GM21717 (cell line): ENCODE data around the gene HOXC10.

Source experiments
- ATAC-seq: cut with Tn5 transposase; IDR thresholded peaks from one replicate; pipeline ENCODE4 v1.9.1; 2021; ENCODE audit warnings: mild to moderate bottlenecking, moderate library complexity; ENCODE audit not compliant: unreplicated experiment

The HOXC10 gene

DNA sequence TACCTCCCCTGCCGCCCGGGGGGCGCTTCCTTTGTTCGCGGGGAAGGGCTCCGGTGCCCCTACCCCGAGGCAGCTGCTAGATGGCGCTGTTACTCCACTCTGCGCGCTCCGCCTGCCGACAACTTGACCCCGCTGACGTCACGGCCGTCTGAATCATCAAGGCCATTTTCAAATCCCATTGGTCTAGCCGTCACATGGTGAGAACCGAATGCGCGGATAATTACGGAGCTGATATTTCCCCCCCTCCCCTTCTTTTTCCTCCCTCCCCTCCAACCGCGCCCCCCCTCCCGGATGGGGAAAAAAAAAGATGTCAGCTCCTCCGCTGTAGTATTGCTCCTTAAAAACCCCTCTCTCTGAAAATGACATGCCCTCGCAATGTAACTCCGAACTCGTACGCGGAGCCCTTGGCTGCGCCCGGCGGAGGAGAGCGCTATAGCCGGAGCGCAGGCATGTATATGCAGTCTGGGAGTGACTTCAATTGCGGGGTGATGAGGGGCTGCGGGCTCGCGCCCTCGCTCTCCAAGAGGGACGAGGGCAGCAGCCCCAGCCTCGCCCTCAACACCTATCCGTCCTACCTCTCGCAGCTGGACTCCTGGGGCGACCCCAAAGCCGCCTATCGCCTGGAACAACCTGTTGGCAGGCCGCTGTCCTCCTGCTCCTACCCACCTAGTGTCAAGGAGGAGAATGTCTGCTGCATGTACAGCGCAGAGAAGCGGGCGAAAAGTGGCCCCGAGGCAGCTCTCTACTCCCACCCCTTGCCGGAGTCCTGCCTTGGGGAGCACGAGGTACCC lies at the start of gene HOXC10:
Gene HOXC10 (plus strand): TSS at position 246 of the 791 bp plus-strand sequence. CDS start 114 bp downstream, at position 360.
- ATAC-seq: no peak

DNA sequence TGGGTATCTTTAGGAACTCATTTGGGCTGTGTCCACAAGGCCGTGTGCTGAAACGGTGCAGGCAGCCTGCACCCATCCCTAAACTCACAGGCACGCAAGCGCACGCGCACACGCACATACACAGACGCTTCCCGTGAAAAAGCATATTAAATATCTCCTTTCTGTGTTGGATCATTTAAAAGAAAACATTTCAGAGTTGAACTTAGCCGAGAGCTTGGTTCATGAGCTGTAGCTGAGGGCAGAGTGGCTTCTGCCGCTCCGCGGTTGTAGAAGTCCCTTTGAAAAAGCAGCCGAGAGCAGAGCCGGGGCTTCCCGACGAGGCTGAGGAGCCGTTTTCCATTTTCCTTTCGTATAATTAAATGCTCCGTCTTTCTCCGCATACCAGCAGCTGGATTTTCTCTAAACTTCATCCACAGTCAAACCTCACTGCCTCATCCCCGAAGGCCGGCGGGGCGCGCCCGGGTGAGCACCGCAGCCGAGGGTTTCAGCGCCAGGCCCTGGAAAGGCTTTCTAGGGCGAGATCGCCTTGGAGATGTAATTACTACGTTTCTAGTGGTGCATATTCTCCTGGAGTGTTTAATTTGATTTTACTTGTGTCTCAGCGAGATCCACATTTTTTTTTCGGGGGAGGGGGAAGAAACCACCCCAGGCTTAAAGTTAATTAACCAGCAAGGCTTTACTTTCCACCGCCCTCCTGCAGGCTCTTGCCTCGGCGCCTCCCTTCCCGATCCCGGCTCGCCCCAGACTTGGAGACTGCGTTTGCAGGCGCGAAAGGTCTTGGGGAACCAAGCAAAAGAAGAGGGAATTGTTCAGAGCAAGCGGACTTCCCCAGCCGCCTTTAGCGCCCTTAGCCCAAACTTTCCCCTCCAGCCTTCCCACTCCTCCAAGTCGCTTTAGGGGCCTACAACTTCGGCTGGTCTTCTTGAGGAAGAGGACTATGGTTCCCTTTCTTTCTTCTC lies 49.3 kb upstream of the HOXC10 start:
- ATAC-seq: no peak

DNA sequence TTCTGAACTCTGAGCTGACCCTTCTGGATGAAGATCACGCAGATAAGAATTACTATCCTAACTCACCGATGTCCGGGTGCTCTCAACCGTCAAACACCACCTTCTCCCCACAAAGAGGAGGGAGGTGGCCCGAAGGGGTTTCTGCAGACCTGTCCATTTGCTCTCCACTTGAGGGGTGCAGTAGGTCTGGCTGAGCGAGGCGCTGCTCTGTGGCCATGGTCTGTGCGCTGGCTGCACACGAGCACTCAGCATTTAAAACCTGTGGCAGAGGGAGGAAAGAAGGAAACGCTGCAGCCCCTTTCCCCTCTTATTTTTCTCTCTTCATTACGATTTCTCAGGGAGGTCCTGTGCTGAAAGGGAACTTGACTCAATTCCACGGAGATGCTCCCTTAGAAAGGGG lies 47.8 kb upstream of the HOXC10 start:
- no peak for ATAC-seq

DNA sequence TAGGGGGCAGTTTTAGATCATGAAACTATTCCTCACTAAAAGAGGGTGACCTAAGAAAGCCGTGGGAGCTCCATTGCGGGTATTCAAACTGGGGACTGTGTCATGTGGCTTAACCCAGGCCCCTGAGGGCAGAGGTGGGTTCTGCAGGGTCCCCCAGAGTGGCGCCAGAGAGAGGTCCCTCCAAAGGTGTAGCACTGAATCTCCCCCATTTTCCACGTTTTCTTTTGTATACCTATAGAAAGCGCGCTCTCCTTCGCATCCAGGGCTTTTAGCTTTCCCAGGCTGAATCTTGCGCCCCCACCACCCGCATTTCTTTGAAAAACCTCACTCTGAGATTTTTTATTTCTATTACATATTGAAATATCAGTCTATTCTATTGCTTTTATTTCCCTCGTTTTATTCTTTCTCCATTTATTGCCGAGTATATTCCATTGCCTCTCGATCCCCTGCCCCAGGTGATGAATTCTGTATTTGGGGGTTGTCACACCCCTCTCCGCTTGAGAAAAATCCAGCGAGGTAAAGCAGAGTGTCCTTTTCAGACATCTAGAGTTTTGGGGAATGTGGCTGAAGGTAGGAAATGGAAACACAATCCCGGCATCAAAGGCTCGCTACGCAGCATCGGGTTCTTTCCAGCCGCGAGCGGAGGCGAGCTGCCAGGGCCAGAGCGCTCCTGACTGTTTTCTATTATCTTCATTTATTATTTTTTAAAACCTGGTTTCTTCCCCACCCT lies 47.2 kb upstream of the HOXC10 start:
- no peak for ATAC-seq

DNA sequence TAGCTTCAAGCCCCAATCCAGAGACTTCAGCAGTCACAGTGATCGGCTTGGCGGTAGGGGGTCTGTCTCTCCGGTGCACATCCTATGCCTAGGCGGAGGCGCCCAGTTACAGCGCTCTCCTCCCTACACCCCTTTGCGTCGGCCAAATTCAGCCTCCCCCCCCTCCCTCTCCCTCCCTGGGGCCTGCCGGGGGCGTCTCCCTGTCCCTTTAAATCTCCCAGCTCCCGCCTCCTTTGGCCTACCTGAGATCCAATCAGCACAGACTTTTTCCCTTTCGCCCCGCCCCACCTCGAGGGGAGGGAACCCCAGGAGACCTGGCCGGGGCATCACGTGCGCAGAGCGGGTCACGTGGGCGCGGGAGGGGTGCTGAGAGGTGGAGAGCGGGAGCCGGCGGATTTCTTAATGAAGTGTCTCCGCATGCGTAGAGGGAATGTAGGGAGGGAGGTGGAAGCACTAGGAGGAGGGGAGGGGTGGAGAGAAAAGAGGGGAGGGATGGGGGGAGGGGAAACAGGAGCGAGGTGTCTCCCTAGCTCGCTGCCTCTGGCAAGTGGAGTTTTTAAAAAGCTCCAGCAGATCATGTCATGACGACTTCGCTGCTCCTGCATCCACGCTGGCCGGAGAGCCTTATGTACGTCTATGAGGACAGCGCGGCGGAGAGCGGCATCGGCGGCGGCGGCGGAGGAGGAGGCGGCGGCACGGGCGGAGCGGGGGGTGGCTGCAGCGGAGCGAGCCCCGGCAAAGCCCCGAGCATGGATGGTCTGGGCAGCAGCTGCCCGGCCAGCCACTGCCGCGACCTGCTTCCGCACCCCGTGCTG lies 46.4 kb upstream of the HOXC10 start, which contains the start of gene HOXC13:
Gene HOXC13 (plus strand): TSS at position 506 of the 815 bp plus-strand sequence. CDS start 76 bp downstream, at position 582.
- ATAC-seq: no peak

DNA sequence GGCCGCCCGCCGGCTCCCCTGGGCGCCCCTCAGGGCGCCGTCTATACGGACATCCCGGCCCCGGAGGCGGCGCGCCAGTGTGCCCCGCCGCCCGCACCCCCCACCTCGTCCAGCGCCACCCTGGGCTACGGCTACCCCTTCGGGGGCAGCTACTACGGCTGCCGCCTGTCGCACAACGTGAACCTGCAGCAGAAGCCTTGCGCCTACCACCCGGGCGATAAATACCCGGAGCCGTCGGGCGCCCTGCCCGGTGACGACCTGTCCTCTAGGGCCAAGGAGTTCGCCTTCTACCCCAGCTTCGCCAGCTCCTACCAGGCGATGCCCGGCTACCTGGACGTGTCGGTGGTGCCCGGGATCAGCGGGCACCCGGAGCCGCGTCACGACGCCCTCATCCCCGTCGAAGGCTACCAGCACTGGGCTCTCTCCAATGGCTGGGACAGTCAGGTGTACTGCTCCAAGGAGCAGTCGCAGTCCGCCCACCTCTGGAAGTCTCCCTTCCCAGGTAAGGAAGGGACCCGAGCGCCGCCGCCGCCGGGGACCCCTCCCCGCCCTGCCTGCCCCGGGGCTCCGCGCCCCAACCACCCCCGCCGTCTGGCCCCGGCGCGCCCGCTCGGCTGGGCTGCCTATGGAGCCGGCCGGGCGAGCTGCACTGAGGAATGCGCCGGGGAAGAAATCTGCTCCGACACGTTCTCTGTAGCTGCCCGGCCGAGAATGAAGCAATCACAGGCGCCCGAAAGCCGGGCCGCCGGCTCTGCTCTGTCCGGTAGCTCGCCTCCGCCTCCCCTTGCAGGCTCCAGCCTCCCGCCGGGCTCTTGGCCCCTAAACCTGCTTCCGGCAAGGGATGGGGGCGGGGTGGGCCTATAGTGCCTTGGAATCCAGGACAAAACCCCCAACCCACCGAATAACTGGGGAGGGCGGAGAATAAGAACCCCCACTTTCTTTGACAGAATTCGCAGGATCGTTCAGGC lies 45.5 kb upstream of the HOXC10 start:
- ATAC-seq: no peak

DNA sequence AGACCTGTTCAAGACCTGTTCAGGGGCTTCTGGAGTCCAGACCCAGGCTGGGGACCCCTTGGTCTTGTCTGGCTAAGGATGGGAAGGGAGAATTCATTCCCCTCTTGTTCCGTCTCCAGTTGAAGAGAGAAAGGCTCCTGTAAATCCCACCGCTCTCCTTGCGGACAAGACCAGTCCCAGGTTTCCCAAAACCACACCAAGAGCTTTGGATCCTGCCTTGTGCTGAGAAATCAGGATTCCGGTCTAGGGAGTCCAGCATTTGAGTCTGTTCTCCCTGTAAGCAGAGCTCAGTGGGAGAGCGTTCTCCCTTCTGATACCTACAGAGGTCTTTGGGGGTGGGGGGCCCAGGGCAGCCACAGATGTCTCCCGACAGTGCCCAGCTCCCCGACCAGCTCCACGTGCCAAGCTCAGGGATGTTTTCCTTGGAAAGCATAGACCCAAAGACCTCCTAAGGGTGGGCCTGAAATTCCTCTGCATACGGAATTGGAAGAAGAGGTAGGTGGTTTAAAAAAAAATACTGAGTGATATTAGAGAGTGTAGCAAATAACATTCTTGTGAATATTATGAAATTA lies 44.4 kb upstream of the HOXC10 start:
- no peak for ATAC-seq

DNA sequence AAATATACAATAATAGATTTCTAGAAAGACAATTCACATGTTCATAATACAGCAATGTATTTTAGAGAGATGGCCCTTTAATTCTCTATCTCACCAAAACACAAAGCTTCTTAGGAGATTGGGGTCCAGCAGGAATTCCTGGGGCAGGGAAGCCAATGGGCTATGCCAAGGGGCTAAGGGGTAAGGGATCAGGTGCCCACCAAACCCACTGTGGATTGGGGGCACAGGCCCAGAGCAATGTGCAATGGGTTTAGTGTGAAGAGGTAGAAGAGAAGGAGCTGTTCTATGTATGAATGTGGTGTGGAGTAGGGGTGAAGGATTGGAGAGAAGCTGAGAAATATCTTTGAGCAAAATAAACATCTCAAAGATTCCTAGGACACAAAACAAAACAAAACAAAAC lies 43.8 kb upstream of the HOXC10 start:
- no peak for ATAC-seq

- no peak for ATAC-seq
These were observed 43.2 kb upstream of the HOXC10 start for GRCh38 chr12:53941750-53942149.

- ATAC-seq: no peak
These were observed 42.4 kb upstream of the HOXC10 start for GRCh38 chr12:53942467-53942997.

- ATAC-seq: no peak
These were observed 40.7 kb upstream of the HOXC10 start for GRCh38 chr12:53944209-53944608.

GRCh38 chr12:53944907-53945847 lies 39.8 kb upstream of the HOXC10 start:
- ATAC-seq: no peak

GRCh38 chr12:53947743-53948142 lies 37.2 kb upstream of the HOXC10 start:
- ATAC-seq: no peak

GRCh38 chr12:53948650-53949593 lies 36.0 kb upstream of the HOXC10 start:
- ATAC-seq: no peak

- no peak for ATAC-seq
These were observed 35.1 kb upstream of the HOXC10 start for GRCh38 chr12:53949631-53950436.
